ENCODE measurements around the gene MRPL49.

The MRPL49 gene

DNA sequence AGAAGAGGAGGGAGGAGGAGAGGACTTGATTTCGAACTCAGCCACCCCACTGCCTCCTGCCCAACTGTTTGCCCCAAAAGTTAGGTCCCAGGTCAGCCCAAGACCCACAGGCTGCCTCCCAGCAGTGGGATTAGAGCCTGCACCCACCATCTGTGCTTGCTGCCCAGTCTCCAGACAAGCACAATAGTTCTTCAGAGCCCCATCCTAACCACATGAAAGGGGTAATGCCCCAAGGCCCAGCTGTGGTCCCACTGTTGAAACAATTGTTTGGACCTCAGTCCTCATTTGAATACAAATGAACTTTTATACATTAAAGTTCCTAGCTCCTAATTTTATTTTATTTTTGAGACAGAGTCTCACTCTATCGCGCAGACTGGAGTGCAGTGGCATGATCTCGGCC, 31.5 kb upstream of the MRPL49 start:
- no peak for ATAC-seq
- TF ChIP-seq ZNF565 (CRISPR knock-in tag; conservative IDR thresholded peaks at IDR 0.05; ENCODE audit: low read depth) (no peak), TOX (CRISPR knock-in tag; IDR thresholded peaks at IDR 0.05; ENCODE audit: borderline replicate concordance) (no peak)
- TF ChIP-seq, protein P1, sequence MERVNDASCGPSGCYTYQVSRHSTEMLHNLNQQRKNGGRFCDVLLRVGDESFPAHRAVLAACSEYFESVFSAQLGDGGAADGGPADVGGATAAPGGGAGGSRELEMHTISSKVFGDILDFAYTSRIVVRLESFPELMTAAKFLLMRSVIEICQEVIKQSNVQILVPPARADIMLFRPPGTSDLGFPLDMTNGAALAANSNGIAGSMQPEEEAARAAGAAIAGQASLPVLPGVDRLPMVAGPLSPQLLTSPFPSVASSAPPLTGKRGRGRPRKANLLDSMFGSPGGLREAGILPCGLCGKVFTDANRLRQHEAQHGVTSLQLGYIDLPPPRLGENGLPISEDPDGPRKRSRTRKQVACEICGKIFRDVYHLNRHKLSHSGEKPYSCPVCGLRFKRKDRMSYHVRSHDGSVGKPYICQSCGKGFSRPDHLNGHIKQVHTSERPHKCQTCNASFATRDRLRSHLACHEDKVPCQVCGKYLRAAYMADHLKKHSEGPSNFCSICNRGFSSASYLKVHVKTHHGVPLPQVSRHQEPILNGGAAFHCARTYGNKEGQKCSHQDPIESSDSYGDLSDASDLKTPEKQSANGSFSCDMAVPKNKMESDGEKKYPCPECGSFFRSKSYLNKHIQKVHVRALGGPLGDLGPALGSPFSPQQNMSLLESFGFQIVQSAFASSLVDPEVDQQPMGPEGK (CRISPR knock-in tag; IDR thresholded peaks at IDR 0.05; ENCODE audit: borderline replicate concordance) = no peak

- TF ChIP-seq BACH2 (CRISPR knock-in tag; IDR thresholded peaks at IDR 0.05; ENCODE audit: borderline replicate concordance) = no peak
- TF ChIP-seq GLIS3 (CRISPR knock-in tag; IDR thresholded peaks at IDR 0.05) = no peak
- TF ChIP-seq, protein P2, sequence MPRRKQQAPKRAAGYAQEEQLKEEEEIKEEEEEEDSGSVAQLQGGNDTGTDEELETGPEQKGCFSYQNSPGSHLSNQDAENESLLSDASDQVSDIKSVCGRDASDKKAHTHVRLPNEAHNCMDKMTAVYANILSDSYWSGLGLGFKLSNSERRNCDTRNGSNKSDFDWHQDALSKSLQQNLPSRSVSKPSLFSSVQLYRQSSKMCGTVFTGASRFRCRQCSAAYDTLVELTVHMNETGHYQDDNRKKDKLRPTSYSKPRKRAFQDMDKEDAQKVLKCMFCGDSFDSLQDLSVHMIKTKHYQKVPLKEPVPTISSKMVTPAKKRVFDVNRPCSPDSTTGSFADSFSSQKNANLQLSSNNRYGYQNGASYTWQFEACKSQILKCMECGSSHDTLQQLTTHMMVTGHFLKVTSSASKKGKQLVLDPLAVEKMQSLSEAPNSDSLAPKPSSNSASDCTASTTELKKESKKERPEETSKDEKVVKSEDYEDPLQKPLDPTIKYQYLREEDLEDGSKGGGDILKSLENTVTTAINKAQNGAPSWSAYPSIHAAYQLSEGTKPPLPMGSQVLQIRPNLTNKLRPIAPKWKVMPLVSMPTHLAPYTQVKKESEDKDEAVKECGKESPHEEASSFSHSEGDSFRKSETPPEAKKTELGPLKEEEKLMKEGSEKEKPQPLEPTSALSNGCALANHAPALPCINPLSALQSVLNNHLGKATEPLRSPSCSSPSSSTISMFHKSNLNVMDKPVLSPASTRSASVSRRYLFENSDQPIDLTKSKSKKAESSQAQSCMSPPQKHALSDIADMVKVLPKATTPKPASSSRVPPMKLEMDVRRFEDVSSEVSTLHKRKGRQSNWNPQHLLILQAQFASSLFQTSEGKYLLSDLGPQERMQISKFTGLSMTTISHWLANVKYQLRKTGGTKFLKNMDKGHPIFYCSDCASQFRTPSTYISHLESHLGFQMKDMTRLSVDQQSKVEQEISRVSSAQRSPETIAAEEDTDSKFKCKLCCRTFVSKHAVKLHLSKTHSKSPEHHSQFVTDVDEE (CRISPR knock-in tag; IDR thresholded peaks at IDR 0.05) = no peak
- TF ChIP-seq, protein P1 (CRISPR knock-in tag; IDR thresholded peaks at IDR 0.05; ENCODE audit: borderline replicate concordance) = no peak
- no peak for TF ChIP-seq ZNF565 (CRISPR knock-in tag; conservative IDR thresholded peaks at IDR 0.05; ENCODE audit: low read depth)
- TF ChIP-seq, protein P3, sequence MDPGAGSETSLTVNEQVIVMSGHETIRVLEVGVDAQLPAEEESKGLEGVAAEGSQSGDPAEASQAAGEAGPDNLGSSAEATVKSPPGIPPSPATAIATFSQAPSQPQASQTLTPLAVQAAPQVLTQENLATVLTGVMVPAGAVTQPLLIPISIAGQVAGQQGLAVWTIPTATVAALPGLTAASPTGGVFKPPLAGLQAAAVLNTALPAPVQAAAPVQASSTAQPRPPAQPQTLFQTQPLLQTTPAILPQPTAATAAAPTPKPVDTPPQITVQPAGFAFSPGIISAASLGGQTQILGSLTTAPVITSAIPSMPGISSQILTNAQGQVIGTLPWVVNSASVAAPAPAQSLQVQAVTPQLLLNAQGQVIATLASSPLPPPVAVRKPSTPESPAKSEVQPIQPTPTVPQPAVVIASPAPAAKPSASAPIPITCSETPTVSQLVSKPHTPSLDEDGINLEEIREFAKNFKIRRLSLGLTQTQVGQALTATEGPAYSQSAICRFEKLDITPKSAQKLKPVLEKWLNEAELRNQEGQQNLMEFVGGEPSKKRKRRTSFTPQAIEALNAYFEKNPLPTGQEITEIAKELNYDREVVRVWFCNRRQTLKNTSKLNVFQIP (CRISPR knock-in tag; IDR thresholded peaks at IDR 0.05; ENCODE audit: borderline replicate concordance, low read depth) = no peak
- no peak for TF ChIP-seq CSDC2 (CRISPR knock-in tag; IDR thresholded peaks at IDR 0.05)
- no peak for TF ChIP-seq ARNTL (CRISPR knock-in tag; IDR thresholded peaks at IDR 0.05; ENCODE audit: borderline replicate concordance, low read depth)
- TF ChIP-seq ISL1 (CRISPR knock-in tag; IDR thresholded peaks at IDR 0.05) = no peak
- TF ChIP-seq PPARA (CRISPR knock-in tag; IDR thresholded peaks at IDR 0.05; ENCODE audit: borderline replicate concordance) = no peak
- TF ChIP-seq ZC3H10 (CRISPR knock-in tag; IDR thresholded peaks at IDR 0.05) = no peak
- no peak for TF ChIP-seq TCF4 (CRISPR knock-in tag; IDR thresholded peaks at IDR 0.05; ENCODE audit: borderline replicate concordance)
- TF ChIP-seq SNAI2 (CRISPR knock-in tag; IDR thresholded peaks at IDR 0.05) = no peak
- no peak for TF ChIP-seq OSR1 (CRISPR knock-in tag; IDR thresholded peaks at IDR 0.05)
- no peak for TF ChIP-seq RARB (CRISPR knock-in tag; IDR thresholded peaks at IDR 0.05)
- no peak for TF ChIP-seq TOX (CRISPR knock-in tag; IDR thresholded peaks at IDR 0.05; ENCODE audit: borderline replicate concordance)
- TF ChIP-seq ZNF70 (CRISPR knock-in tag; IDR thresholded peaks at IDR 0.05) = no peak
- no peak for ATAC-seq
Observed at GRCh38 chr11:65095427-65095826, 26.7 kb upstream of the MRPL49 start.

DNA sequence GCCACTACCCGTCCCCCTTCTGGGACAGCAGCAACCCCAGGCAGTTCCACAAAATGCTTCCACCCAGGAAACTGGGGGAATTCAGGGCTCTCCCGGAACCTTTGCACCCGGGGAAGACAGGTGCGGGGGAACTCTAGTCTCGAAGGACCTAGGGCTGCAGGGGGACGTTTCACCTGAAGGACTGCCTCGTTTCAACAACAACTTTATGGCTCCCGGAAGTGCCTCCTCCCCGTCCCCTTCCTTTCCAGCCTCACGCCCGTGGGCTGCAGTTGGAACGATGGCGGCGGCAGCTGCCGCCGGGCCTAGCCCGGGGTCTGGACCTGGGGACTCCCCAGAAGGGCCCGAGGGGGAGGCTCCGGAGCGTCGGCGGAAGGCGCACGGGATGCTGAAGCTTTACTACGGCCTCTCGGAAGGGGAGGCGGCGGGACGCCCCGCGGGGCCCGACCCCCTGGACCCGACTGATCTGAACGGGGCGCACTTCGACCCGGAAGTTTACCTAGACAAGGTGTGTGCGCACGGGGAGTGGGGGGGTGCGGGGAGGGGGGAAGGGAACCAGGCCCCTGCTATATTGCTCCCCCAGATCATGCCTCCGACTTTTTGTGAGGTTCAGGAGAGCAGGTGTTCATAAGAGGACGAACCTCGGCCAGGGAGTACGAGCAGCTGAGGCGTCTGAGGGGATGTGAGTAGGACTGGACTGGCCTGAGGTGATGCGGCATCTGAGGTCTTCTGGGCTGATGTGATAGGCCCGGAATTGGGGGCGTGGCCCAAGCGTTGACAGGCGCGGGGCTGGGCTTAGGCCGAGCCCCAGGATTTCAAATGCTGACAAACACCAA, 25.9 kb upstream of the MRPL49 start, which contains the start of gene VPS51:
Gene VPS51, plus strand, starts transcription at position 241 of the 833 bp plus-strand sequence. Its CDS starts 37 bp downstream, at position 278.
- peak; percentile 99 for ATAC-seq
- TF ChIP-seq CSDC2 (CRISPR knock-in tag; IDR thresholded peaks at IDR 0.05) (peak; percentile 74; the same call in 1 of the 2 replicates), ESRRG (CRISPR knock-in tag; IDR thresholded peaks at IDR 0.05) (no peak), ISL1 (CRISPR knock-in tag; IDR thresholded peaks at IDR 0.05) (no peak), TOX (CRISPR knock-in tag; IDR thresholded peaks at IDR 0.05; ENCODE audit: borderline replicate concordance) (no peak), ZNF70 (CRISPR knock-in tag; IDR thresholded peaks at IDR 0.05) (no peak), ZFP30 (CRISPR knock-in tag; IDR thresholded peaks at IDR 0.05) (no peak), ZC3H10 (CRISPR knock-in tag; IDR thresholded peaks at IDR 0.05) (no peak), PPARA (CRISPR knock-in tag; IDR thresholded peaks at IDR 0.05; ENCODE audit: borderline replicate concordance) (no peak), OSR1 (CRISPR knock-in tag; IDR thresholded peaks at IDR 0.05) (no peak), GLIS3 (CRISPR knock-in tag; IDR thresholded peaks at IDR 0.05) (0 out of 2 replicates have a peak, but pooled peaks have one; percentile 24), ZNF565 (CRISPR knock-in tag; conservative IDR thresholded peaks at IDR 0.05; ENCODE audit: low read depth) (no peak), TCF4 (CRISPR knock-in tag; IDR thresholded peaks at IDR 0.05; ENCODE audit: borderline replicate concordance) (no peak), RARB (CRISPR knock-in tag; IDR thresholded peaks at IDR 0.05) (peak; percentile 81; the same call in 1 of the 2 replicates)
- TF ChIP-seq, protein P1 (CRISPR knock-in tag; IDR thresholded peaks at IDR 0.05; ENCODE audit: borderline replicate concordance) = no peak
- TF ChIP-seq, protein P3 (CRISPR knock-in tag; IDR thresholded peaks at IDR 0.05; ENCODE audit: borderline replicate concordance, low read depth) = no peak
